ENCODE data around the gene ANKRD6. TPM values are rescaled to one million over a fixed set of nuclear protein-coding genes. Genes with fewer than 3 reads are reported as not detected.

ANKRD6 gene
- total RNA-seq, 1 experiment from 2014 or later: 2.4 TPM

- ATAC-seq (no peak), DNase-seq (ENCODE audit: low read depth, low spot score) (no peak)
- intact Hi-C loops (cut with micrococcal nuclease; ENCODE audit: unreplicated experiment) (no loop called here), in situ Hi-C loops (cut with HindIII; ENCODE audit: low pct_unique_long_range_greater_than_20kb, low sequenced_read_pairs) (no loop called here)
- H3K36me3 ChIP-seq (ENCODE audit: control insufficient read depth, insufficient read depth, low read length): no peaks in the 10 kb centered on the region
- ChIA-PET CTCF (no interaction called here), POLR2A (no interaction called here)
- no peak for TF ChIP-seq CTCF (IDR thresholded peaks at IDR 0.05)
- no peak for TF ChIP-seq TCF7L2 (IDR thresholded peaks at IDR 0.05; ENCODE audit: low read depth, low read length)
- no TSS peak for BruUV-seq (replicated peaks)
- H3K9me3 ChIP-seq (ENCODE audit: control insufficient read depth, insufficient read depth, low read depth, low read length): no peaks in the 10 kb centered on the region
- no peak overlapping the region for H3K27ac ChIP-seq (ENCODE audit: low read length)
- H3K27me3 ChIP-seq (ENCODE audit: control insufficient read depth, insufficient read depth, low read length): peaks cover under 1% of the 10 kb centered on the region; the same call in 1 of the 2 replicates
- H3K4me3 ChIP-seq (ENCODE audit: low read depth in 2 of 2, low read length in 2 of 2): no peak overlapping the region
- no peaks in the 10 kb centered on the region for H3K4me1 ChIP-seq (ENCODE audit: control insufficient read depth, insufficient read depth, low read length)
These were observed 74.0 kb downstream of the ANKRD6 start for GRCh38 chr6:89506716-89507617.

- no peaks in the 10 kb centered on the region for H3K27me3 ChIP-seq (ENCODE audit: control insufficient read depth, insufficient read depth, low read length)
- POLR2A ChIA-PET: no interaction called here
- H3K36me3 ChIP-seq (ENCODE audit: control insufficient read depth, insufficient read depth, low read length): no peaks in the 10 kb centered on the region
- no peak overlapping the region for H3K4me3 ChIP-seq (ENCODE audit: low read depth in 2 of 2, low read length in 2 of 2)
- CTCF ChIA-PET: no interaction called here
- in situ Hi-C loops (cut with HindIII; ENCODE audit: low pct_unique_long_range_greater_than_20kb, low sequenced_read_pairs) (no loop called here), intact Hi-C loops (cut with micrococcal nuclease; ENCODE audit: unreplicated experiment) (no loop called here)
- H3K9me3 ChIP-seq (ENCODE audit: control insufficient read depth, insufficient read depth, low read depth, low read length): no peaks in the 10 kb centered on the region
- H3K27ac ChIP-seq (ENCODE audit: low read length): no peak overlapping the region
- BruUV-seq (replicated peaks): no TSS peak
- ATAC-seq (no peak), DNase-seq (ENCODE audit: low read depth, low spot score) (no peak)
- no peaks in the 10 kb centered on the region for H3K4me1 ChIP-seq (ENCODE audit: control insufficient read depth, insufficient read depth, low read length)
- TF ChIP-seq REST (IDR thresholded peaks at IDR 0.05; ENCODE audit: insufficient read depth in 1 of 2, low read depth in 2 of 2, low read length in 1 of 2) (no peak), CTCF (IDR thresholded peaks at IDR 0.05) (no peak), POLR2AphosphoS5 (IDR thresholded peaks at IDR 0.05; ENCODE audit: low read depth, low read length) (no peak), SIN3A (IDR thresholded peaks at IDR 0.05; ENCODE audit: borderline replicate concordance, insufficient read depth, low read depth, low read length) (no peak), TCF7L2 (IDR thresholded peaks at IDR 0.05; ENCODE audit: low read depth, low read length) (no peak)
These were observed 76.0 kb downstream of the ANKRD6 start for GRCh38 chr6:89508755-89509563.
